ENCODE measurements around the gene TSPAN12.

Gene TSPAN12

DNA sequence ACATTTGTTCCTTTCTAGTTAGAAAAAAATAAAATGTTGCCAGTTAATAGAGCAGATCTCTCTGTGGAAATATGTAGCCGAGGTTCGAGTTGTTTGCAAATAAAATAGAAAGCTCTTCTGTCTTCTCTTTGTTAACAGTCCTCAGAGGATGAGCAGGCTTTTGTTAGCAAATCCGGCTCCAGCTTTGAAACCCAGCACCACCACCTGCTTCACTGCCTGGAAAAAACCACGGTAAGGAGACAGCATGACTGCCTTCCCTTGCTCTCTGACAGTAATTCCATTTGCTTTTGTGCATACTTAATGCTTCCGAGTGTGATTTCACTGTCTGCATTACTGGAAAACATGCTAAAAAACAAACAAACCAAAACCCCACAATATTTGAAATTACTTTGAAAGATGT, 115.6 kb downstream of the TSPAN12 start:
- no peak for DNase-seq (ENCODE audit: low read depth)

DNA sequence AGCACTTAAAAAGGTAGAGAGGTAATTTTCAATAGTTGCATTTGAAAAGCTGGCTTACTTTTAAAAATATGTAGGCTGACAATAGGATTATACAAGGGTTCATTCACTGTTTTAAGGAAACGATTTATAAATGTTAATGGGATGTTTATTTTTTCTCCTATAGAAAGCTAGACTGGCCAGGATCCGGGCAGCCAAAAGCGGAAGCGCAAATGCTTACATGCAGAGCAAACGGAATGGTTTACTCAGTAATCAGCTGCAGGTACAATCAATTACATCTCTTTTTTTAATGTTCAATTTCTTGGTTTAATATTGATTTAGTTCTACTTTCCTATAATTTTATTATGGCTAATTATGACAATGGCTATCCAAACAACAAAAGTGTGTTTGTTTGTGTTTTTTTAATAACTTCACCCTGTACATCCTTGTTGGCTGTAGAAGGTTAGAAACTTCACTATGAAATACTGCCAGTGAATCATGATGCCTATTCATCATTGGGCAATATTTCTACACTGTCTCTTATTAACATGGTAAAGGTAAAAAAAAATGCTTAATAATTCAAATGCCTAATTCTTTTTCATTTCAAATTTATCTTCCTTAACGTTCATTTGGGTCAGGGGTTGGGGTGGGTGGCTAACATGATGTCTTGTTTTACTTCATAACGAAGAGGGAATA, 116.4 kb downstream of the TSPAN12 start:
- no peak for DNase-seq (ENCODE audit: low read depth)

- peak; percentile 17 for DNase-seq (ENCODE audit: low read depth)
Observed at GRCh38 chr7:120740348-120740747, 117.6 kb downstream of the TSPAN12 start.

- no peak for DNase-seq (ENCODE audit: low read depth)
Observed at GRCh38 chr7:120738816-120739215, 119.1 kb downstream of the TSPAN12 start.
